Psoas muscle (tissue), 8 donors: ENCODE results near the gene ERBB3. TPM values are rescaled to one million over a fixed set of nuclear protein-coding genes. Genes with fewer than 3 reads are reported as not detected.
A peak's percentile ranks its signal among the peaks of the same experiment; 100 is the strongest.

Source experiments
- ATAC-seq, 4 donors: fragments of 200-7000 bp; cut with Tn5 transposase; one replicate each; pipeline ENCODE4 v1.9.1; 2020; ENCODE audit warnings: moderate library complexity in 3 of 4, mild to moderate bottlenecking in 2 of 4
- DNase-seq, 2 donors: peaks; one replicate each; pipeline ENCODE4 v3.0.0-alpha.2; 2020
- H3K27ac ChIP-seq: fragments of 200-600 bp; one replicate; pipeline ENCODE4 v1.8.0; 2022
- H3K27me3 ChIP-seq, 3 donors: fragments of 200-600 bp in 1 of 3; one replicate each; pipeline versions ENCODE4 v1.6.1 to v1.8.0; 2013 to 2022; ENCODE audit warnings: low read length in 2 of 3, mild to moderate bottlenecking in 2 of 3, moderate library complexity in 1 of 3; ENCODE audit not compliant: insufficient read depth in 3 of 3
- H3K36me3 ChIP-seq, 2 donors: fragments of 200-600 bp in 1 of 2; one replicate each; pipeline versions ENCODE4 v1.6.1 to v1.8.0; 2013 to 2022; ENCODE audit warnings: low read depth in 1 of 2, mild to moderate bottlenecking in 1 of 2, moderate library complexity in 1 of 2; ENCODE audit not compliant: insufficient read depth in 1 of 2
- H3K4me1 ChIP-seq: fragments of 200-600 bp; one replicate; pipeline ENCODE4 v1.8.0; 2022
- H3K4me3 ChIP-seq: fragments of 200-600 bp; one replicate; pipeline ENCODE4 v1.8.0; 2022; ENCODE audit warnings: mild to moderate bottlenecking
- H3K9me3 ChIP-seq: fragments of 200-600 bp; one replicate; pipeline ENCODE4 v1.8.0; 2022
- CTCF ChIP-seq: fragments of 200-600 bp; IDR thresholded peaks from one replicate; pipeline ENCODE4 v1.8.0; 2022; ENCODE audit warnings: antibody characterized with exemption
- WGBS, 3 donors: extraction: QIAGEN DNeasy Blood & Tissue Kit; methylation state at CpG; one replicate each; pipeline versions ENCODE4 v1.1.6 to v1.1.7; 2013; 5-methylcytosine and 5-hydroxymethylcytosine counted together
- intact Hi-C, 2 donors: fragments of 100-400 bp; cut with DNase I; formaldehyde crosslinking; loops; one replicate each; pipeline versions ENCODE4 v1.11.0 to v1.14.2; 2022
- polyA plus RNA-seq, 3 donors: library from polyadenylated mRNA; stranded (reverse); fragments of 200-250 nt; gene quantifications; one replicate each; pipeline ENCODE4 v1.2.3, GENCODE V29; 2013
- total RNA-seq, 4 donors: library from RNA; stranded (reverse); fragmentation: NEBNext Ultra II Directional in 2 of 4; extraction: Animal tissue kit (Norgen Biotek cat#: 25700) in 2 of 4; gene quantifications; one replicate each; pipeline versions ENCODE4 v1.2.1 to v1.2.4, GENCODE V29; 2021 to 2023
- donor health status: healthy with polysubstance abuse.
- donor health status: DM: no; HTN: no; CAD: no; lungs with moderate emphysema.
- donor health status: Bipolar disorder and iron deficiency.
- donor health status: healthy.
- donor health status: DM: yes; HTN: yes; CAD: no.
- donor health status: DM: no; HTN: no; CAD: no.
- donor health status: DM: no; HTN: no; CAD: no.
- donor health status: DM: yes; HTN: yes; CAD: no.

The ERBB3 gene
- total and polyA plus RNA-seq, 7 donors = 0.13 to 3.9 (median 0.71) TPM

- no peak overlapping the region for H3K4me3 ChIP-seq
- WGBS, 3 donors = 45 to 65% (median 59%) methylated on average over 6 of the region's 6 CpGs
- H3K27me3 ChIP-seq = no peaks in the 10 kb centered on the region
- TF ChIP-seq CTCF = no peak
- intact Hi-C loops = no loop called here
- DNase-seq (peak; percentile 49 to 60), ATAC-seq (peak; percentile 60 to 90 (median 72))
- no peak overlapping the region for H3K27ac ChIP-seq
- no peaks in the 10 kb centered on the region for H3K9me3 ChIP-seq
- no peaks in the 10 kb centered on the region for H3K4me1 ChIP-seq
- H3K36me3 ChIP-seq = no peaks in the 10 kb centered on the region
Measured at GRCh38 chr12:56087220-56087619, 7.3 kb downstream of the ERBB3 start.

GRCh38 chr12:56097738-56098137 lies 17.8 kb downstream of the ERBB3 start:
- DNase-seq = no peak
- H3K9me3 ChIP-seq = no peaks in the 10 kb centered on the region
- no peaks in the 10 kb centered on the region for H3K36me3 ChIP-seq
- no peaks in the 10 kb centered on the region for H3K4me1 ChIP-seq
- no peaks in the 10 kb centered on the region for H3K27me3 ChIP-seq
- ATAC-seq = no peak
- H3K4me3 ChIP-seq = no peak overlapping the region
- WGBS, 3 donors = 88 to 92% (median 92%) methylated on average over 6 of the region's 6 CpGs
- TF ChIP-seq CTCF = no peak
- H3K27ac ChIP-seq = no peak overlapping the region
- intact Hi-C loops = no loop called here

DNA sequence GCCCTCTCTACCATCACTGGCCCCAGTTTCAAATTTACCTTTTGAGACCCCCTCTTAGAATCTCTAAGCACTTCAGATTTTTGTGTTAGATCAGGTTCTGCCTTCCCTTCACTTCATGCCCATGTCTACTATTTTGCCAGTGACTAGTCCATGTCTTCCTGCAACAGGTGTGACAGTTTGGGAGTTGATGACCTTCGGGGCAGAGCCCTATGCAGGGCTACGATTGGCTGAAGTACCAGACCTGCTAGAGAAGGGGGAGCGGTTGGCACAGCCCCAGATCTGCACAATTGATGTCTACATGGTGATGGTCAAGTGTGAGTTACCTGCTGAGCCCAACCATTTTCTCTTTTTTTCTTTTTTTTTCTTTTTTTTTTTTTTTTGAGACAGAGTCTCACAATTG lies 18.6 kb downstream of the ERBB3 start:
- Histone ChIP-seq H3K27me3 (no peaks in the 10 kb centered on the region), H3K4me3 (no peak overlapping the region), H3K36me3 (no peaks in the 10 kb centered on the region), H3K4me1 (peaks cover 7% of the 10 kb centered on the region), H3K27ac (no peak overlapping the region), H3K9me3 (no peaks in the 10 kb centered on the region)
- ATAC-seq (no peak), DNase-seq (peak in 1 of 2 donors; percentile 49)
- no peak for TF ChIP-seq CTCF
- WGBS, 3 donors = 80 to 83% (median 82%) methylated on average over 3 of the region's 3 CpGs
- intact Hi-C loops = no loop called here

DNA sequence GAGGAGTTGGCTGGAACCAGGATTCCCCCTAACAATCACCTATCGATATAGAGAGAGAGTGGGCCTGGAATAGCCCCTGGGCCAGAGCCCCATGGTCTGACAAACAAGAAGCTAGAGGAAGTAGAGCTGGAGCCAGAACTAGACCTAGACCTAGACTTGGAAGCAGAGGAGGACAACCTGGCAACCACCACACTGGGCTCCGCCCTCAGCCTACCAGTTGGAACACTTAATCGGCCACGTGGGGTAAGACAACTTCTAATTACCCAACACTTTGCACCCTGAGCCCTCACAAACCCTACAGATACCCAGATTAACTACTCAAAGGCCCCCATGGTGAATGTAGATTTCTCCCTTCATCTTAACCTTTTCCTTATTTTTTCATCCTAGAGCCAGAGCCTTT lies 19.8 kb downstream of the ERBB3 start:
- H3K36me3 ChIP-seq = no peaks in the 10 kb centered on the region
- 82 to 89% (median 85%) methylated on average over 4 of the region's 4 CpGs for WGBS, 3 donors
- ATAC-seq (no peak), DNase-seq (no peak)
- H3K4me1 ChIP-seq = peaks cover 7% of the 10 kb centered on the region
- no peak for TF ChIP-seq CTCF
- no peak overlapping the region for H3K4me3 ChIP-seq
- intact Hi-C loops = loop anchor here (5.0 to 10.0 kb wide), 3 partner anchors 52 to 105 kb away; partner anchors contain the start of gene SUOX (in 1 of the 2)
- no peaks in the 10 kb centered on the region for H3K9me3 ChIP-seq
- H3K27ac ChIP-seq = no peak overlapping the region
- no peaks in the 10 kb centered on the region for H3K27me3 ChIP-seq

GRCh38 chr12:56101045-56101444 lies 21.1 kb downstream of the ERBB3 start:
- 86 to 87% (median 86%) methylated on average over 14 of the region's 14 CpGs for WGBS, 3 donors
- intact Hi-C loops = loop anchor here (5.0 to 10.0 kb wide), 3 partner anchors 54 to 106 kb away; partner anchors contain the start of gene SUOX (in 1 of the 2)
- ATAC-seq (no peak), DNase-seq (peak in 1 of 2 donors; percentile 37)
- Histone ChIP-seq H3K27ac (no peak overlapping the region), H3K27me3 (no peaks in the 10 kb centered on the region), H3K36me3 (peaks cover 0 to 1% of the 10 kb centered on the region in 2 donors), H3K9me3 (no peaks in the 10 kb centered on the region), H3K4me3 (no peak overlapping the region), H3K4me1 (peaks cover 15% of the 10 kb centered on the region)
- TF ChIP-seq CTCF = no peak
